Measurements from ENCODE around the gene FBXO11.

- no peak for TF ChIP-seq POLR2A (IDR thresholded peaks at IDR 0.05; ENCODE audit: low read depth)
- TF ChIP-seq CTCF (IDR thresholded peaks at IDR 0.05), result no peak
- TF ChIP-seq EP300 (IDR thresholded peaks at IDR 0.05), result no peak
- TF ChIP-seq POLR2AphosphoS5 (IDR thresholded peaks at IDR 0.05), result no peak
Measured at GRCh38 chr2:47772343-47772742, 134.0 kb downstream of the FBXO11 start.
